Measurements from ENCODE around the gene CCDC192. TPM values are rescaled to one million over a fixed set of nuclear protein-coding genes. Genes with fewer than 3 reads are reported as not detected.

The CCDC192 gene
- total RNA-seq, 5 donors from 2014 or later (not counting 1 experiment from before 2014, with no cell fraction given): 0.58 TPM; not detected in 4

DNA sequence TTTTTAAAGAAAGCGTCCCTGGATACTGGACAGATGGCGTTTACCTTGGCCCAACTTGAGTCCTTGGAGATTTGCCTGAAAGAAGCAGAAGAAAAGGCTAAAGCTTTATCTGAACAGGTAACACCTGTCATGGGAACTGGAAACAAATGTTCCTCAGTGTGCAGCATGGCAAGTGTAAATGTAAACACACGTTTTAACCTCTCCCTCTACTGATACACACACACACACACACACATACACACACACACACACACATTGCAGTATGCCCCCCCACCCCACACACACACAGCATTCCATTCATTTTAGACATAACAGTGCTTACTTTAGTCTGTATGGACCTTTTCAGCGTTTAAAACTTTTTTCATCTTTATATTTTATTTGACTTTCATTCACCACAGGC is 51.1 kb downstream of the CCDC192 start:
- no peak overlapping the region for H3K27ac Mint-ChIP-seq
- H3K4me1 Mint-ChIP-seq: no peaks in the 10 kb centered on the region
- no peaks in the 10 kb centered on the region for H3K36me3 ChIP-seq (ENCODE audit: control insufficient read depth in 2 of 2, extremely low read depth in 1 of 2, insufficient read depth in 1 of 2, low read length in 1 of 2)
- no peak overlapping the region for H3K4me3 ChIP-seq (ENCODE audit: control insufficient read depth in 1 of 2, extremely low read depth in 1 of 2, low read length in 1 of 2)
- peaks cover 0 to 2% of the 10 kb centered on the region in 2 experiments for H3K27me3 ChIP-seq (replicated peaks in 1 of 2; ENCODE audit: control insufficient read depth in 2 of 2, extremely low read depth in 1 of 2, insufficient read depth in 2 of 2, low read length in 1 of 2)
- ChIA-PET CTCF (no interaction called here), POLR2A (no interaction called here)
- WGBS (ENCODE audit: insufficient coverage): 40% methylated on average over 2 of the region's 4 CpGs
- DNase-seq (no peak), ATAC-seq (replicated peaks in 1 of 4) (no peak)
- H3K9me3 ChIP-seq: no peaks in the 10 kb centered on the region
- H3K9me3 Mint-ChIP-seq: no peaks in the 10 kb centered on the region
- H3K36me3 Mint-ChIP-seq: no peaks in the 10 kb centered on the region
- no peak overlapping the region for H3K4me3 Mint-ChIP-seq
- H3K27ac ChIP-seq (ENCODE audit: low read length): no peak overlapping the region
- H3K27me3 Mint-ChIP-seq: no peaks in the 10 kb centered on the region
- no peaks in the 10 kb centered on the region for H3K4me1 ChIP-seq (ENCODE audit: control insufficient read depth in 1 of 2, extremely low read depth in 1 of 2, insufficient read depth in 2 of 2, low read length in 2 of 2)

DNA sequence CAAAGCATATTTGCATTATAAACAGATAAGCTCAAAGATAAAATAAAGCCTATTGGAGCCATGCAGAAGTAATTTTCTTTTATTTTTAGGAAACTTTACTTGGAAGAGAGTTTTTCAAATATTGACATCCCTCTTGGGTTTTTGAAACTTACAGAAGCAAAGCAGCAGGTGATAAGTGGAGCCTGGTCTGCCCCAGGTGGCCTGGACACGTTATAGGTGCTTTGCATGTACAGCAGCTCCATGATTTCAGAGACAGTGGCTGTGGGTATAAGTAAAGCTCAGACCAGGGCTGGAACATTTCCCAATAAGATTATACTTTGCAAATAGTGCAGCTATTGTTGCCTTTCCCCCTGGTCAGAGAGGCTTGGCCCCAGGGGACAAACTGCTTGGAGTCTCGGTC is 51.5 kb downstream of the CCDC192 start:
- Histone ChIP-seq H3K36me3 (ENCODE audit: control insufficient read depth in 2 of 2, extremely low read depth in 1 of 2, insufficient read depth in 1 of 2, low read length in 1 of 2) (no peaks in the 10 kb centered on the region), H3K4me3 (ENCODE audit: control insufficient read depth in 1 of 2, extremely low read depth in 1 of 2, low read length in 1 of 2) (no peak overlapping the region), H3K27ac (ENCODE audit: low read length) (no peak overlapping the region), H3K9me3 (no peaks in the 10 kb centered on the region), H3K4me1 (ENCODE audit: control insufficient read depth in 1 of 2, extremely low read depth in 1 of 2, insufficient read depth in 2 of 2, low read length in 2 of 2) (no peaks in the 10 kb centered on the region), H3K27me3 (replicated peaks in 1 of 2; ENCODE audit: control insufficient read depth in 2 of 2, extremely low read depth in 1 of 2, insufficient read depth in 2 of 2, low read length in 1 of 2) (peaks cover 0 to 2% of the 10 kb centered on the region in 2 experiments)
- H3K27me3 Mint-ChIP-seq: no peaks in the 10 kb centered on the region
- POLR2A ChIA-PET: no interaction called here
- no peaks in the 10 kb centered on the region for H3K9me3 Mint-ChIP-seq
- H3K4me3 Mint-ChIP-seq: no peak overlapping the region
- ATAC-seq (replicated peaks in 1 of 4): no peak
- CTCF ChIA-PET: no interaction called here
- no peak for DNase-seq
- no peak overlapping the region for H3K27ac Mint-ChIP-seq
- no peaks in the 10 kb centered on the region for H3K4me1 Mint-ChIP-seq
- H3K36me3 Mint-ChIP-seq: no peaks in the 10 kb centered on the region
- 60% methylated on average over 1 of the region's 2 CpGs for WGBS (ENCODE audit: insufficient coverage)

DNA sequence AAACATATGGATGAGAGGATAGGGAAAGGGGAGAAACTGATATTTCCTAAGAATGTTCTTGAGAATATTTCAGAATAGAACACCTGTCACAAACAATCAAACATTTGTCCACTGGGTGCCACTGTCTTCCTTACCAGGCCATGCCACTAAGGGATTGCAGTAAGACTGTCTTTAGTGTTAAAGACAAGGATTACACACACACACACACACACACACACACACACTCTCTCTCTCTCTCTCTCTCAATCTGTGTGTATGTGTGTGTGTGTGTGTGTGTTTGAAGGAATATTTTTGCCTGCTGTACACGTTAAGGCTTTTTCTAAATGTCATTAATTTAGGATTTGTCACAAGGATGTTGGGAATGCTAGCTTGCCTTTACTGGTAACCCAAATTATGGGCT is 54.4 kb downstream of the CCDC192 start:
- ATAC-seq (replicated peaks in 1 of 4) (peak in 3 of 4 experiments; percentile 23 to 67 (median 47)), DNase-seq (peak in 12 of 35 experiments; percentile 1 to 34 (median 4))
- no peak overlapping the region for H3K27ac ChIP-seq (ENCODE audit: low read length)
- no peaks in the 10 kb centered on the region for H3K36me3 Mint-ChIP-seq
- H3K27ac Mint-ChIP-seq: no peak overlapping the region
- H3K27me3 Mint-ChIP-seq: no peaks in the 10 kb centered on the region
- no peaks in the 10 kb centered on the region for H3K4me1 Mint-ChIP-seq
- no peak overlapping the region for H3K4me3 Mint-ChIP-seq
- H3K36me3 ChIP-seq (ENCODE audit: control insufficient read depth in 2 of 2, extremely low read depth in 1 of 2, insufficient read depth in 1 of 2, low read length in 1 of 2): no peaks in the 10 kb centered on the region
- peaks cover 0 to 2% of the 10 kb centered on the region in 2 experiments for H3K27me3 ChIP-seq (replicated peaks in 1 of 2; ENCODE audit: control insufficient read depth in 2 of 2, extremely low read depth in 1 of 2, insufficient read depth in 2 of 2, low read length in 1 of 2)
- no peaks in the 10 kb centered on the region for H3K9me3 Mint-ChIP-seq
- no peak overlapping the region for H3K4me3 ChIP-seq (ENCODE audit: control insufficient read depth in 1 of 2, extremely low read depth in 1 of 2, low read length in 1 of 2)
- H3K4me1 ChIP-seq (ENCODE audit: control insufficient read depth in 1 of 2, extremely low read depth in 1 of 2, insufficient read depth in 2 of 2, low read length in 2 of 2): no peaks in the 10 kb centered on the region
- CTCF ChIA-PET: interaction anchor here in 1 of 2 donors (0.7 to 1.4 kb wide), 2 partner anchors 436 to 444 kb away, joined by 3 to 4 read pairs; no protein-coding TSS in a partner anchor
- POLR2A ChIA-PET: no interaction called here
- WGBS (ENCODE audit: insufficient coverage): 60% methylated on average over 1 of the region's 1 CpG
- no peaks in the 10 kb centered on the region for H3K9me3 ChIP-seq

DNA sequence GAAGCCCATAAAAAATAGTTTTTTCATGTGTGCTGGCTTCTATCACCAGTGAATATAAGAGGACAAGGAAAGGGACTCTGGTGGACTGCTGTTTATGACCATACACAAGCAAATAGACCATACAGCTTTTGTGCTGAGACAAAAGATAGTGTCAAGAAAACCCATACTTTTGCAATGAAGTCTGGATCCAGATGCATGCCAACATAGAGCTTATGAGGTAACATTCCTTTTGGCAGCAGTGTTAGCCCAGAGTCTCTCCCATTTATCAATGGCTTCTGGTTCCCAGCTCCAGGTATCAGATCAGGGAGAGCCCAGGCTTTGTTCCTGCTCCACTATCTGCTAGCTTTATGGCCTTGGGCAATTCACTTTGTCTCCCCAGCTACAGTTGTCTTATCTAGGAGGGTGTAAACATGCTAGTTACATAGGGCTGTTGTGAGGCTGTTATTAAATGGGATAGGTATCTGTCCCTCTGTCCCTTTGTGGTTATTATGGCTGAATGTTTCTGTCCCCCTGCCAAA is 55.6 kb downstream of the CCDC192 start:
- POLR2A ChIA-PET: no interaction called here
- DNase-seq: no peak
- H3K9me3 Mint-ChIP-seq: no peaks in the 10 kb centered on the region
- H3K4me1 Mint-ChIP-seq: no peaks in the 10 kb centered on the region
- Histone ChIP-seq H3K27me3 (replicated peaks in 1 of 2; ENCODE audit: control insufficient read depth in 2 of 2, extremely low read depth in 1 of 2, insufficient read depth in 2 of 2, low read length in 1 of 2) (peaks cover 0 to 2% of the 10 kb centered on the region in 2 experiments), H3K27ac (ENCODE audit: low read length) (no peak overlapping the region), H3K9me3 (no peaks in the 10 kb centered on the region), H3K36me3 (ENCODE audit: control insufficient read depth in 2 of 2, extremely low read depth in 1 of 2, insufficient read depth in 1 of 2, low read length in 1 of 2) (no peaks in the 10 kb centered on the region), H3K4me1 (ENCODE audit: control insufficient read depth in 1 of 2, extremely low read depth in 1 of 2, insufficient read depth in 2 of 2, low read length in 2 of 2) (no peaks in the 10 kb centered on the region), H3K4me3 (ENCODE audit: control insufficient read depth in 1 of 2, extremely low read depth in 1 of 2, low read length in 1 of 2) (no peak overlapping the region)
- H3K36me3 Mint-ChIP-seq: no peaks in the 10 kb centered on the region
- H3K27me3 Mint-ChIP-seq: no peaks in the 10 kb centered on the region
- H3K27ac Mint-ChIP-seq: no peak overlapping the region
- CTCF ChIA-PET: interaction anchor here in 1 of 2 donors (0.6 to 1.4 kb wide), 2 partner anchors 38 to 443 kb away, joined by 3 to 4 read pairs; no protein-coding TSS in a partner anchor
- H3K4me3 Mint-ChIP-seq: no peak overlapping the region
- ATAC-seq (replicated peaks in 1 of 4): no peak

DNA sequence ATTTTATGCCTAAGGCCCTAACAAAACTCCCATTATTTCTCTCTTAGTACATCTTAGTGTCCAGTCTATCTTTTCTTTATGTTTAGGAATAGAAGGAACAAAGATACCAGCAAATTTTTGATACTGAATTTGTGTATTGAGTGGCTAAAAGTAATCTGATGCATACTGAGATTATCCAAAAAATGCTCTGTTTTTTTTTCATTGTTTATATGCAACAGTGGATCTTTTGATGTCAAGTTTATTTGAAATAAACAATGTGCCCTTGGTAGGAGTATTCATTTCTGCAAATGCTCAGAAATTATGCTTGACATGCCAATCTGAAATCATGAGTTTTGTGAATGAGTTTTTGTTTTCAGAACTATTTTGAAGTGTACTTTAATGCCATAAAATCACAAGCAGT is 58.7 kb downstream of the CCDC192 start:
- Mint-ChIP-seq H3K27me3 (no peaks in the 10 kb centered on the region), H3K36me3 (no peaks in the 10 kb centered on the region), H3K4me1 (no peaks in the 10 kb centered on the region), H3K27ac (no peak overlapping the region), H3K4me3 (no peak overlapping the region), H3K9me3 (no peaks in the 10 kb centered on the region)
- no peak for ATAC-seq (replicated peaks in 1 of 4)
- Histone ChIP-seq H3K4me3 (ENCODE audit: control insufficient read depth in 1 of 2, extremely low read depth in 1 of 2, low read length in 1 of 2) (no peak overlapping the region), H3K4me1 (ENCODE audit: control insufficient read depth in 1 of 2, extremely low read depth in 1 of 2, insufficient read depth in 2 of 2, low read length in 2 of 2) (no peaks in the 10 kb centered on the region), H3K36me3 (ENCODE audit: control insufficient read depth in 2 of 2, extremely low read depth in 1 of 2, insufficient read depth in 1 of 2, low read length in 1 of 2) (no peaks in the 10 kb centered on the region), H3K27me3 (replicated peaks in 1 of 2; ENCODE audit: control insufficient read depth in 2 of 2, extremely low read depth in 1 of 2, insufficient read depth in 2 of 2, low read length in 1 of 2) (no peaks in the 10 kb centered on the region), H3K27ac (ENCODE audit: low read length) (no peak overlapping the region), H3K9me3 (no peaks in the 10 kb centered on the region)
- ChIA-PET POLR2A (no interaction called here), CTCF (no interaction called here)
- no peak for DNase-seq

DNA sequence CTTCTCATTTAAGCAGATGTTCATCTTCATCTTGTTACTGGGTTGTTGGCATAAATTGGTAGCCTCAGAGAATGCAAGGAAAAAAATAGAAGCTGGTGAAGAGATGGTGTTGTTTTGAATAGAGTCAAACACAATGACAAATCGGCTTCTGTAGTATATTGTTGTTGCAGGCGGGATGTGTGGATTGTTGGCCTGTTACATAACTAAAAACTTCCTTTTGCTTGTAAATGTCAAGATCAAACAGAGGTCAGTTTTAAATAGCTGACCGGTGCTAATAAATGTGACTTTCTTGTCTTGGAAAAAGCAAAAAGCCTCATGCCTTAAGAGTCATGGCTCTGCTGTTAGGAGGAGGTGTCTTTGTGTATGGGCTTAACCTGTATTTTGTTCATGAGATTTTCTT is 59.2 kb downstream of the CCDC192 start:
- no peaks in the 10 kb centered on the region for H3K9me3 Mint-ChIP-seq
- H3K27me3 ChIP-seq (replicated peaks in 1 of 2; ENCODE audit: control insufficient read depth in 2 of 2, extremely low read depth in 1 of 2, insufficient read depth in 2 of 2, low read length in 1 of 2): no peaks in the 10 kb centered on the region
- no peak overlapping the region for H3K27ac Mint-ChIP-seq
- no peaks in the 10 kb centered on the region for H3K36me3 ChIP-seq (ENCODE audit: control insufficient read depth in 2 of 2, extremely low read depth in 1 of 2, insufficient read depth in 1 of 2, low read length in 1 of 2)
- DNase-seq (no peak), ATAC-seq (replicated peaks in 1 of 4) (no peak)
- H3K27ac ChIP-seq (ENCODE audit: low read length): no peak overlapping the region
- ChIA-PET POLR2A (no interaction called here), CTCF (no interaction called here)
- no peaks in the 10 kb centered on the region for H3K9me3 ChIP-seq
- H3K36me3 Mint-ChIP-seq: no peaks in the 10 kb centered on the region
- H3K27me3 Mint-ChIP-seq: no peaks in the 10 kb centered on the region
- H3K4me1 ChIP-seq (ENCODE audit: control insufficient read depth in 1 of 2, extremely low read depth in 1 of 2, insufficient read depth in 2 of 2, low read length in 2 of 2): no peaks in the 10 kb centered on the region
- H3K4me1 Mint-ChIP-seq: no peaks in the 10 kb centered on the region
- 94% methylated on average over 3 of the region's 3 CpGs for WGBS (ENCODE audit: insufficient coverage)
- no peak overlapping the region for H3K4me3 Mint-ChIP-seq
- no peak overlapping the region for H3K4me3 ChIP-seq (ENCODE audit: control insufficient read depth in 1 of 2, extremely low read depth in 1 of 2, low read length in 1 of 2)

Measured in T-cell (primary cell).